ENCODE measurements around the gene OR4K1. TPM values are rescaled to one million over a fixed set of nuclear protein-coding genes. Genes with fewer than 3 reads are reported as not detected.

The OR4K1 gene
- not detected in 5 replicates for total RNA-seq (2022; extraction: Qiagen RNA extraction; ENCODE audit: low read depth)

GRCh38 chr14:19930617-19931016 is at the start of gene OR4K1:
Gene OR4K1, plus strand, starts transcription at chr14:19930917. Its CDS starts 4,750 bp downstream, at chr14:19935667.

GRCh38 chr14:19920021-19920657 is 10.6 kb upstream of the OR4K1 start, which contains the start of gene OR4K5:
Gene OR4K5, plus strand, starts transcription at chr14:19920607. Its CDS starts 0 bp downstream, at chr14:19920607.

DNA sequence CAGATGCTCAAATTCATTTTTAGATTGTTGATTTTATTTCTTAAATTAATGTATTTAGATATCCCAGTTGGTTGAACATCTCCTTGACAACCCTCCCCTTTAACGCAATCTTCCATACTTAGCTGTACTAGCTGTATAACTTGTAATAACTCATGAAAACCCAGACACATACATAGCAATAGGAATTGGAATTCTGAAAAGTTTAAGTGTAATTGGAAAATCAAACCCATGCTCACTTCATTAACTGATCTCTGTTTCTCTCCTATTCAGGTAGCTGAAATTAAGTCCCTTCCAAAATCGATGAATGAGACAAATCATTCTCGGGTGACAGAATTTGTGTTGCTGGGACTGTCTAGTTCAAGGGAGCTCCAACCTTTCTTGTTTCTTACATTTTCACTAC is 44.6 kb downstream of the OR4K1 start, which contains the start of gene OR4K15:
Gene OR4K15 (plus strand): TSS at position 301 of the 400 bp plus-strand sequence. CDS start 0 bp downstream, at position 301.

Other genes starting within 250 kb of the OR4K1 start
- gene OR11H2, start 217.0 kb upstream of the OR4K1 start, total RNA-seq (2022; extraction: Qiagen RNA extraction; ENCODE audit: low read depth) = not detected in 5 replicates
- gene OR4Q3, start 187.3 kb upstream of the OR4K1 start, total RNA-seq (2022; extraction: Qiagen RNA extraction; ENCODE audit: low read depth) = not detected in 5 replicates
- not detected in 5 replicates for gene OR4M1, start 157.4 kb upstream of the OR4K1 start, total RNA-seq (2022; extraction: Qiagen RNA extraction; ENCODE audit: low read depth)
- not detected in 5 replicates for gene OR4N2, start 127.1 kb upstream of the OR4K1 start, total RNA-seq (2022; extraction: Qiagen RNA extraction; ENCODE audit: low read depth)
- not detected in 5 replicates for gene OR4K2, start 55.8 kb upstream of the OR4K1 start, total RNA-seq (2022; extraction: Qiagen RNA extraction; ENCODE audit: low read depth)
- gene OR4K5, start 10.3 kb upstream of the OR4K1 start, total RNA-seq (2022; extraction: Qiagen RNA extraction; ENCODE audit: low read depth) = not detected in 5 replicates
- not detected in 5 replicates for gene OR4K15, start 44.7 kb downstream of the OR4K1 start, total RNA-seq (2022; extraction: Qiagen RNA extraction; ENCODE audit: low read depth)
- gene OR4Q2, start 71.2 kb downstream of the OR4K1 start, total RNA-seq (2022; extraction: Qiagen RNA extraction; ENCODE audit: low read depth) = not detected in 5 replicates
- gene OR4K14, start 88.4 kb downstream of the OR4K1 start, total RNA-seq (2022; extraction: Qiagen RNA extraction; ENCODE audit: low read depth) = not detected in 5 replicates
- gene OR4K13, start 105.1 kb downstream of the OR4K1 start, total RNA-seq (2022; extraction: Qiagen RNA extraction; ENCODE audit: low read depth) = not detected in 5 replicates
- not detected in 5 replicates for gene OR4L1, start 129.1 kb downstream of the OR4K1 start, total RNA-seq (2022; extraction: Qiagen RNA extraction; ENCODE audit: low read depth)
- not detected in 5 replicates for gene OR4K17, start 179.8 kb downstream of the OR4K1 start, total RNA-seq (2022; extraction: Qiagen RNA extraction; ENCODE audit: low read depth)
- not detected in 5 replicates for gene OR4N5, start 207.9 kb downstream of the OR4K1 start, total RNA-seq (2022; extraction: Qiagen RNA extraction; ENCODE audit: low read depth)